GM04504 (cell line): ENCODE measurements around the gene TRIM7.
"Not testable (repeated sequence)": the region's sequence is repeated elsewhere in the genome, so short reads cannot be mapped to it uniquely, and the experiment has no call there.

Source experiments
- DNase-seq: peaks from one replicate; pipeline ENCODE4 v3.0.0-alpha.2; 2012; ENCODE audit warnings: low read depth

TRIM7 gene

DNA sequence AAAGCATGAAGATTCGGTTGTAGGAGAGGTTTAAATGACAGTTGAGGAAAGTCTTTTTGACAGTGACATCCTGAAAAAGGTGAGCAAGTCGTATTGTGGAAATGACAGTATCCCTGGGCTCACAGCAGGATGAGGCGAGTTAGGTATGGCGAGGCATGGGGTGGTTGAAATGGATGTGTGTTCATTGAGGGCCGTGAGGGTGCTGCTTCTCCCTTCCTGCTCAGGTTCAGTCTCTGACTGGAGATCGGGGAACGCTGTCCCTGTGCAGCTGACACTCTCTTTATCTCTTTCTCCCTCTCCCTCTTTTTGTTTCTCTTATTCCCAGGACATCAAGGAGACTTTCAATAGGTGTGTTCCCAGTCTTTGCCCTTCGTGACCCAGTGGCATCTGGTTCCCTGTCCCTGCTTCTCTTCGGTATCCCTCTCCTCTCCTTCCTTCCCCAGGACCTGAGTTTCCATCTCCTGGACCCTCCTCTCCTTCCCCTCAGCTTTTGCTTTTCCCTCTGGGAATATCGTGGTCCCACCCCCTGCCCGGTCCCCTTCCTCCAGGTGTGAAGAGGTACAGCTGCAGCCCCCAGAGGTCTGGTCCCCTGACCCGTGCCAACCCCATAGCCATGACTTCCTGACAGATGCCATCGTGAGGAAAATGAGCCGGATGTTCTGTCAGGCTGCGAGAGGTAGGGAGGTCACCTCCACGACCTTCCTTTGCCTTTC lies 28.2 kb upstream of the TRIM7 start:
- DNase-seq = no peak

DNA sequence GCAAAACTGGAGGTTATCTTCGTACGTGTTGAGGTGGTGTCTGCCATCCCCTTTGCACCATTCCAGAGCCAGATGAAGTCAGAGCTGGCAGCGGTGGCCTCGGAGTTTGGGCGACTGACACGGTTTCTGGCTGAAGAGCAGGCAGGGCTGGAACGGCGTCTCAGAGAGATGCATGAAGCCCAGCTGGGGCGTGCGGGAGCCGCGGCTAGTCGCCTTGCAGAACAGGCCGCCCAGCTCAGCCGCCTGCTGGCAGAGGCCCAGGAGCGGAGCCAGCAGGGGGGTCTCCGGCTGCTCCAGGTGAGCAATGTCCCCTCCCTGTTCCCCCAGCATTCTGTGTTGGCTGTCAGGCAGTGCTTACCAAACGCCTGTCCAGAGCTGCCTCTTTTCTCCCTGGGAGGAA lies 27.6 kb upstream of the TRIM7 start:
- no peak for DNase-seq

DNA sequence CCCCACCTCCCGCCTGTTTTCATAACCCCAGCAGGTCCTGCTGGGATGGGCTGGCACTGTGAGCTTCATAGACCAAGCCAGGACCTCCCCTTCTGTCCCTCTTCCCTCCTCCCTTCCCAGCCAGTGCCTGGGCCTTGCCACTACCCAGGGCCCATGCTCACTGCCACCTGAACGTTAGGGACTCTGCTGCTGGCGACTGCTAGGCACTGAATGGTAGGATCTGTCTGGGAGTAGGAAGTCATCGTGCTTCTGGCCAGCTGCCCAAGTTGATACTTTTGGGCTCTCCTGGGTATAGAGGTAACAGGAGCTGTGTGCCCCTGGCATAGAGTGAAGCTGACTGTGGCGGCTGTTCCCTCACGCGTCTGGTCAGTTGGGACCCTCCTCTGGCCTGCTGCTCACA lies 26.4 kb upstream of the TRIM7 start:
- DNase-seq = no peak

DNA sequence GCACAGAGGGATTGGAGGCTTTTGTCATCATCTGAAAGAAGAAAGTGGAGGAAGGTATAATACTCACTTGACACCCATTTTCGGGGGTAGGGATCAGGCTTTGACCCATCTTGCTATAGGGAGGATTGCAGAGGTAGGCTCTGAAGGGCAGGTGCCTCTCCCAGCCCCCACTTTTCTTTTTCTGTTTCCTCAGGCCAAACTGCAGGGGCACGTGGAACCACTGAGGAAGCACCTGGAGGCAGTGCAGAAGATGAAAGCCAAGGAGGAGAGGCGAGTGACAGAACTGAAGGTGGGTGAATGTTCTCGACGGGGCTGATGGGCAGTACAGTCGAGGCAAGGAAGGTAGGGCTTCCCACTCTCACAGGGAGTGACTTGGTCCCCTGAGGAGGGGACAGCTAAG lies 25.6 kb upstream of the TRIM7 start:
- DNase-seq = no peak

DNA sequence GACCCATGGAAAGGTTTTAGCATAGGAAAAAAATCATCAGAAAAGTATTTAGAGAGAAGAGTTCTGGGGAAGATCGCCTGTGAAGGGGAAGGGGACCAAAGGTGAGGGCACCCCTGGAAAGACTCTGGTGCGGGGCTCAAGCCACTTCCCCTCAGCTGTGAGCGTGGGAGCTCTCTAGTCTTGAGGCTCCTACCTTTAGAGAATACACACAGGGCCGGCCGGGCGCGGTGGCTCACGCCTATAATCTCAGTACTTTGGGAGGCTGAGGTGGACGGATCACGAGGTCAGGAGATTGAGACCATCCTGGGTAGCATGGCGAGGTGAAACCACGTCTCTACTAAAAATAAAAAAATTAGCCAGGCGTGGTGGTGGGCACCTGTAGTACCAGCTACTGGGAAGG lies 25.0 kb upstream of the TRIM7 start:
- DNase-seq = no peak

DNA sequence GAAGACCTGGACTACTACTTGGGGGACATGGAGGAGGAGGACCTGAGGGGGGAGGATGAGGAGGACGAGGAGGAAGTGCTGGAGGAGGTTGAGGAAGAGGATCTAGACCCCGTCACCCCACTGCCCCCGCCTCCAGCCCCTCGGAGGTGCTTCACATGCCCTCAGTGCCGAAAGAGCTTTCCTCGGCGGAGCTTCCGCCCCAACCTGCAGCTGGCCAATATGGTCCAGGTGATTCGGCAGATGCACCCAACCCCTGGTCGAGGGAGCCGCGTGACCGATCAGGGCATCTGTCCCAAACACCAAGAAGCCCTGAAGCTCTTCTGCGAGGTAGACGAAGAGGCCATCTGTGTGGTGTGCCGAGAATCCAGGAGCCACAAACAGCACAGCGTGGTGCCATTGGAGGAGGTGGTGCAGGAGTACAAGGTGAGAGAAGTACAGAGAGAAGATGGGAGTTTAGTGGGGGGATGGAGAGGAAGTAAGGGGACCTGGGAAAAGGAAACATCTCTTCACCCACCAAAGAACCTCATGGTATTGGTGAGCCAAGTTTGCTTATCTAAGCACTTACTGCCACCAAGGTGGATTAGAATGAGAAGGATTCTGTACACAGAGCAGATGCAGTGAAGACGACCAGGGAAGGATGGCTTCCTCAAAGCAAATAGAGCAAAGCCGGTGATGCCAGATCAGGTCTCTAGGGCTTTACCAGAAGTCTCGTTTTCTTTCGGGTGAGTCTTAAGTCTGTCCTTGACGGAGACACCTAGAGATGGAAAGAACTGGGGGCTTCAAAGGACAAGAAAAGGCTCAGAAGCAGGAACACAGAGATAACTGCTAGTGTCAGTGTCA lies 19.6 kb upstream of the TRIM7 start:
- no peak for DNase-seq

DNA sequence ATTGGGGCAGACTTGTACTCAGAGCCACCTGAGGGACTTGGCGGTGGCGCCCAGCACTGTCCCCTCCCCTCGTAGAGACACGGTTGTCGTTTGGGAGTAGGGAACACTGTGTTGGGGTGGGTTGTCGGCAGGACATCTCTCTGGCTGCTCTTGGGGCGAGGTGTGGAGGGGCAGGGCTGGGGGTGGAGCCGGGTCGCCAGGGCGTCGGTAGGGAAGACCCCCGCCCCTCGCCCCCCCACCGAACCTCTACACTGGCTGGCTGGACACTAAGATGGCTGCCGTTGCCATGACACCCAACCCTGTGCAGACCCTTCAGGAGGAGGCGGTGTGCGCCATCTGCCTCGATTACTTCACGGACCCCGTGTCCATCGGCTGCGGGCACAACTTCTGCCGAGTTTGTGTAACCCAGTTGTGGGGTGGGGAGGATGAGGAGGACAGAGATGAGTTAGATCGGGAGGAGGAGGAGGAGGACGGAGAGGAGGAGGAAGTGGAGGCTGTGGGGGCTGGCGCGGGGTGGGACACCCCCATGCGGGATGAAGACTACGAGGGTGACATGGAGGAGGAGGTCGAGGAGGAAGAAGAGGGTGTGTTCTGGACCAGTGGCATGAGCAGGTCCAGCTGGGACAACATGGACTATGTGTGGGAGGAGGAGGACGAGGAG lies 18.9 kb upstream of the TRIM7 start:
- no peak for DNase-seq

DNA sequence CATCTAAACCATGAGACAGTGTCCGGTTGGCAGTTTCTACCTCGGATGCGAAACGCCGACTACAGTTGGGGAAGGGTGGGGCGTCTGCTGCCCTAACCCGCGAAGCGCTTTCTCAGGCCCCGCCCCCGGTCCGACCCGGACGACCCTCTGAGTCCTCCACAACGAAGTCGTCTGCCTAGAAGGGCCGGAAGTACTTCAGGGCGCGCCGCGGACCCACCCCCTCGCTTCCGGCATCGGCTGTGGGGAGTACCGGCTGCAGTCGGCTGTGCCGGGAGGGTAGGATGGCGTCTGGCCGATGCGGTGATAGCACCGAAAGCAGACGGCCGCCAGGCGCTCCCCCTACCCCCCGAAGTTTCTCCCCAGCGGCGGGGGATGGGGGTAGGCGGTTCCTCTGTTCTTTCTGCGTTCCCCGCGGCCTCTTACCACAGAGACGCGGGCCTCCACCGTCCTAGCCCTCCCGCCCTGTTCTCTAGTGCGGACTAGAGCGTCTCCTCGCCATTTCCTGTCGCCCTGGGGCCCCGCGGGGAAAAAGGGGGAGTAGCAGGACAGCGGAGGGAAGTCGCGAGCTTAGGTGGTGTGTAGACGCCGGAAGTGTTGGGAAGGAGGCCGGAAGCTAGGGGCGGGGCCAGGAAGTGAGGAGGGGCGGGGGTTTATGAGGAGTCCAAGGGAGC lies 18.2 kb upstream of the TRIM7 start, which contains the start of gene TRIM41:
TRIM41 (plus strand) TSS at position 224 of the 671 bp plus-strand sequence. CDS start 719 bp downstream, outside the sequence.
- DNase-seq = peak; percentile 93

DNA sequence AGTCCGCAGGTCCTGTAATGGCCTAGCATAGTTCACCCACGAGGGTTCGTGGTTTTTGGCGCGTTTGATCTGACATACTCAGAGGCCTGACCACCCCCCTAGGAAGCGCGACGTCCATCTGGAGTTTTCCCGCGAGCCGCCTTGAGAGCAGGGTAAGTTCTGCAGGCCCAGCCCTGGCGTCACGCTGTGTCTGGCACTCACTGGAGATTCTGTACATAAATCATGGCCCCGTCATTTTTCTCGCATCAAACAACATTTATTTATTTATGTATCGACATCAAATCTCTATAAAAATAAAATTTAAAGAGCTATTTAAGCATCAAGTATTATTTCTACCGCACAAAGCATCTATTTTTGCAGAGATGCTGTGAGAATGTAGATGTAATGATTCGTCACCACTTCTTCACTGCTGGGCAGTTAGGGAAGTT lies 17.6 kb upstream of the TRIM7 start:
- DNase-seq = no peak

DNA sequence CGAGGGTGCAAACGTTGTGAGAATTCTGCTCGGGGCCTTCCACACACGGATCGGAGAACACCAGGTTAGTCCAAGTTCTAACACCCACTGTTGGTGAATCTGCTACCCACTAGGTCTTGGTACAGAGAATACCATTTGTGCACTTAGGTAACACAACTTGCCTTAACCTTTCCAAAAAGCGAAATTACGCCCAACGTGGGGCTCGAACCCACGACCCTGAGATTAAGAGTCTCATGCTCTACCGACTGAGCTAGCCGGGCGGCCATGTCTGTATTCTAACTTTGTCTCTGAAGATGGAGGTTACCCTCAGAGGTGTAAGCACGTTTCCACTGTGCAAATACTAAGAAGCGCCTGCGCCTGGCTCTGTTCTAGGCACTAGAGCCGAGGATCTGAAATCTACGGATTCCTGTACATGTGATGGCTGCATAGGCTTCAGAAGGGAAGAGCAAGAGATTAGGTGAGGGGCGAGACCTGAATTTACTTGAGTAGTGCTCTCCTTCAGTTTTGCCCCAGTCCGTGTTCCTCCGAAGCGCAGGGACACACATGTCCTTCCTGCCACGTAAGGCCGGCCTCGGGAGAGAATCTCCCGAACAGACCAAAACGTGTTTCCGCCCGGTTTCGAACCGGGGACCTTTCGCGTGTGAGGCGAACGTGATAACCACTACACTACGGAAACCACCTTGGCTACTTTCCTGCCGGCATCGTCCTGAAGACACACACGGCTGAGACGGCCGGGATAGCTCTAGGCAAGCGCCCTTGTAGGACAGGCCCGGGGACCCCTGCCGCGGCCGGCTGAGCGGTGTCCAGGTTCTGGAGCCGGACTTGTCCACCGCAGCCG lies 17.0 kb upstream of the TRIM7 start:
- peak; percentile 85 for DNase-seq

DNA sequence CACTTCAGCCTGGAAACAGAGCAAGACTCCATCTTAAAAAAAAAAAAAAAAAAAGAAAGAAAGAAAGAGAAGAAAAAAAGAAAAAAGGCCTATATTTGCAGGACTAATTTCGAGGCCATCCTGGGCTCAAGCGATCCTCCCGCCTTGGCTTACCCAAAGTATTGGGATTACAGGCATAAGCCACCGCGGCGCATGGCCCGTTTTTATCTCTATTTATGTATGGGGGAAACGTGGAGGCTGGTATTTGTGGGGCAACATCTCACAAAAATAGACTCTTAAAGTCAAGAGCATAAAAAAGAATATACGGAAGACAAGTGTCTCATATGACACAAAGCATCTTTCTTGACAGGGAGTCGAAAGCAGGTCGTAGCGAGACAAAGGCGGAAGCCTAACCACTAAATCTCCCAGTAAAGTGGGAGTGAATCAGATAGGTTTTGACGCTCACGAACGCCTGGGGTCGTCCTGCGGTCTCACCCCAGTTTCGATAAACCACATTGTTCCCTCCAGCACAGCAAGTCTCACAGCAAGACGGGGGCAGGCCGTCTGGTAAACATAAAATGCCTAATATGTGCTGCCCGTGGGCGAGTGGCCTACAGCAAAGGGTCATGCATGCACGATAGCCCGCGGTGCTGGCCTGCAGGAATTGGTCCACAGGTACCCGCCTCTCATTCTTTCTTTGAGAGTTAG lies 16.3 kb upstream of the TRIM7 start:
- no peak for DNase-seq

DNA sequence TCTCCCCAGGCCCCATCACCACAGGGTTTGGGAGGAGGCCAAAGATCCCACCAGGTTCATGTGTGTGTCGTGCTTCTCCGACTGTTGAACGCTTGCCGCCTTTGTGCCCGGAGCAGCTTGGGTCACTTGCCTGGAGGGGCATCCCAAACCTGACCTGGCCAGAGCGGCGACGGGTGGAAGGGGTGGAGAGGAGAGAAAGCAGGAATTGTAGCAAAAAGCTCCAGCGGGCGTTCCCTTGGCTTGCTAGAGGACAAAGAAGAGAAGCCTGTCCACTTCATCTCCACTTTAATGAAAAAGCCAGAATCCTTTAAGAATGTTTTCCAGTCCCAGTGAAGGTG lies 15.2 kb upstream of the TRIM7 start:
- DNase-seq = no peak

DNA sequence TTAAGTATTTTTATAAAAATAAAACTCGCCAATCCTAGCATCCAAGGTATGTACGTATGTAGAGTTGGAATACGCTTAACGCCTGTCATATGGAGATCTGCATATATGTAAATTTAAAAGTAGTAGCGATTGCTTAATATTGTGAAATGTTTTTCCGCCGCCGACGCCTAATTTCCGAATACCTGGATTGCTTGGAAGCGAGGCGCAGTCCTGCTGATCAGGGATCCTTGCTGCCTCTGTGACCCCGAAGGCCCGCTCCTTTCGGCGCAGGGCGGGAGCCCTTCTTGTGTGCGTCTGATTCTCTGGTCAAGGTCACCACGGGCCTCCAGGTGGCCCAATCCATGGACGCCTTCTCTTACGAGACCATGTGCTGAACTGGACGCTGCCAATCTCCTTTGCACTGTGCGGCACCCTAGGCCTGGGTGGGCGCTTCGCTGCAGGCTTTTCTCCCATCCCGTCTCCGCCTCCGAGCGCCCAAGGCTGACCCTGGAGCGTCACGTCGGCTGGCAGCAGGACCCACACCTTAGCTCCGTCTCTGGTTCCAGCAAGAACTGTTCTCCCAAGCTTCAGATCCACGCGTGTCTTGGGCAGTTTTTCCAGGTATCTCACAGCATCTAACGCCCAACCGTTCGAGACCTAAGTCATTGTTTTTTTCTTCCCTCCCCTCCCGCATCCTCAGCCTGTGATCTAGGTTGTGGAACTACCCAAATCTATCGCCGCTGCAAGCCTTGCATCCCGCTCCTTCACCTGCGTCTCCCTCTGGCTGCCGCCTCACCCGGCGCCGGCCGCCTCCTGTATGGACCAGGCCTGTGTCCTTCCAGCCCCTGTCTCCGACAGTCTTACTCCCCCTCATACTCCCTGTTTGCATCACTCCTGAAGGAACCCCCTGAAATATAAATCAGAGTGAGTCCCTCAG lies 14.5 kb upstream of the TRIM7 start:
- DNase-seq = no peak

DNA sequence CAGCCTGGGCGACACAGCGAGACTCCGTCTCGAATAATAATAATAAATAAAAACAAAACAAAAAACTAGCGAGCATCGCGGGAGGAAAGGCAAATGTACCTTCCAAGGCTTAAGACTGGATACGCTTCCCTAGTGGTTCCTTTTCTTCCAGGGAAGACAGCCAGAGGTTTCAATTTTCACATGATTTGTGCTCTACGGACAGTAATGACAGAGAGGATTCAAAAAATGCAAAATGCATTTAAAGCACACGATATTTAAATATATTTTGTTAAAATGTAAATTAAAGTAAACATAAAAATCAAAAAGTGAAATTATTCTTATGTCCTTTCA lies 13.8 kb upstream of the TRIM7 start:
- no peak for DNase-seq

DNA sequence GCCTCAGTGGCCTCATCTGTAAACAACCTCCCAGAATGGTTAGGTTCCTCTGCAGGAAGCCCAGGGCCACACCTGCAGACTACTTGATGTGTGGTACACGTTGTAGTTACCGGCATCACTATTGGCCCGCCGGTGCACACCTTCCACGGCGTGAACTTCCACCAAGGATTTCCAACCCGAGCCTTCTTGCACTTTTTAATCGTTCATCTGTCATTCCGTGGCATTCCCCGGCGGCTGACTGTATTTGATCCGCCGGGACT lies 12.7 kb upstream of the TRIM7 start:
- no peak for DNase-seq

DNA sequence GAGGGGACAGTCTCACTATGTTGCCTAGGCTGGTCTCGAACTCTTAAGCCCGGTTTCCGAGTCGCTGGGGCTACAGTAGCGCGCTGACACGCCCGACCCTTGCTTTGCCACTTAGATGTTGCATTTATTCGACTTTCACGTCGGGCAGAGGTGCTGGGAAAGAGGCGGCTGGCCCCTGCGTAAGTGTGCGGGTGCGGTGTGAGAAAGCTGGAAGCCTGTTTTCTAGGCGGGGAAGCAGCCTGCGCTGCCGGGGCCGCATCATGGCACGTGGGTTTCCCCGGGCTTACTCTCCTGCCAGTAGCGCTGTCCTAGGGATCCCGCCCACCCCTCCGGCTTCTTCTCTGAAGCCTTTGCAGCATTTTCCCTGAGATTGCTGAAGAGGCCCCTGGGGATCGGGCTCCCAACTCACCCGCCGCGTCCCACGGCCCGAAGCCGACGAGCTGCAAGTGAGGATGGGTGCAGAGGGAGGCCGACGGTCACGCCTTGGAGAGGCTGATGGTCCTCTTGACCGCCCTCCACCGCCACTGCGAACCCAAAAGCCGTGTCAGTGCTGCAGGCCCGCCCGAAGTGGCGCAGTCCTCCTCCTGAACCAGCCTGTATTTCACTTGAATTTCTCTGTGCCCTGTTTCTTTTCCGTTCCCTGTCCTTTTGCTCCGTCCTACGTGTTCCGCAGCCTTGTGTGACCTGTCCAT lies 12.3 kb upstream of the TRIM7 start:
- no peak for DNase-seq

DNA sequence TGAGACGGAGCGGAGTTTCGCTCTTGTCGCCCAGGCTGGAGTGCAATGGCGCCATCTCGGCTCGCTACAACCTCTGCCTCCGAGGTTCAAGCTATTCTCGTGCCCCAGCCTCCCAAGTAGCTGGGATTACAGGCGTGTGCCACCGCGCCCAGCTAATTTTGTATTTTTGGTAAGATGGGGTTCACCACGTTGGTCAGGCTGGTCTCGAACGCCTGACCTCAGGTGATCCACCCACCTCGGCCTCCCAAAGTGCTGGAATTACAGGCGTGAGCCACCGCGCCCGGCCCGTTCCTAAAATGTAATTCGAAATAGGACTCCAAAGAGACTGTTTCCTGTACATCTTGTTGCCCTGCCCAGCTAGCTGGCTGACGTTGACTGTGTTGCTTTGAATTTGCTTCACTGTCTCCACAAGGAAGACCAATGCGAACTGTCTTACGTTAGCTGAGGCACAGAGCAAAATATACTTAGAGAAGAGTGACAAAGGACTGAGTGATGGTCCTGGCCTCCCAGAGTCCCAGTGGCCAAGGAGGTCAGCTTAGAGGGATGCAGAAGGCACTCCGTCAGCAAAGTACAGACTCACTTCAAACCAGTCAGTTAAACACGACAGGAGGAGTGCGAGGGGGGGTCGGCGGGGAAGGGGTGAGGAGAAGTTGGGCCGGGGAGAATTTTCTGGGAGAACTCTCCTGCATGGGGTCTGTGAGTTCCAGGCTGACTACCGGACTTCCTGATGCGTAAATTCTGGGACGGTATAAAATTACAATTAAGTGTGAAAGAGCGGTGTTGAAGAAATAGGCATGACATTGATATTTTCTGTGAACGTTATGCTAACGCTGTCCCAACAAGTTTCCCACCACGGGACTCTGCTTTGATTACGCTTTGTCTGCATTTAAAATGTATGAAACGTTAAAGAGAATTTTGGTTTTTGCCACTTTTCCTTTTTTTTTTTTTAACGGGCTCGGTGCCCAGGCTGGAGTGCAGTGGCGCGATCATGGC lies 11.3 kb upstream of the TRIM7 start:
- no peak for DNase-seq

DNA sequence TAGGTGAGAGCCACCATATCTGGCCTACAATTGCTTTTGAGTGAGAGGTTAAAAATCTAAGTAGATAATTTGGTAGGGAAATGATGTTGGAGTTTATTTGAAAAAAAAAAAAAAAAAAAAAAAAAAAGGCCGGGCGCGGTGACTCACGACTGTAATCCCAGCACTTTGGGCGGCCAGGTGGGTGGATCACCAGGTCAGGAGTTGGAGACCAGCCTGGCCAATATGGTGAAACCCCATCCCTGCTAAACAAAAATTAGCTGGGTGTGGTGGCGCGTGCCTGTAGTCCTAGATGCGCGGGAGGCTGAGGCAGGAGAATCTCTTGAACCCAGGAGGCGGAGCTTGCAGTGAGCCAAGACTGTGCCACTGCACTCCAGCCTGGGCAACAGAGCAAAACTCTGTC lies 9.3 kb upstream of the TRIM7 start:
- not testable (repeated sequence) for DNase-seq
